ENCODE measurements around the gene S100A12.

Gene S100A12

DNA sequence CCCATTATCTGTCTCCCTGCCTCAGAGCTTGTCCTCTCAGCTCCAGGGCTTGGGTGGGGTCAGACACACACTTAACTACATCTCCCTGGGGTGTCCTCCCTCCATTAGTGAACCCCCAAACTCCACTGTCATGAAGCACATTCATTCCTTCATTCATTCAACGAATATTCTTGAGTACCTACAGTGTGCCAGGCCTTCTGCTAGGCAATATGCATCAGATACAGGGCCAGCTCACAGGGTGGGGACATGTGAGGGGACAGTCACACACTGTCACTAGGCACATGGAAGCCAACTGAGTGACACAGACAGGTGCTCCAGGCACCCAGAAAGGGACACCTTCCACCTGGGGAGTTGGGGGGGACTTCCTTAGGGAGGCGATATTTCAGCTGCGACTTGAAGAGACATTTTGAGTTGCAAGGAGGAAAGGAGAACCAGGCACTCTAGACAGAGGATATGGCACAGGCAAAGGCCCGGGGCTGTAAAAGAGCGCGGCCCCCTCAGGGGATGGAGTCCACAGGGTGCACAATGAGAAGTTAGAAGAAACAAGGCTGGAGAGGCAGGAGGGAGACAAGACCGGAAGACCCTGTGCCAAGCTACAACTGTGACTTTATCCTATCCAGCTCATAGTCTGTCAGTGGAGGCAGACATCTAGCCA is 24.1 kb upstream of the S100A12 start:
- DNase-seq (ENCODE audit: low read depth): no peak
- H3K4me3 ChIP-seq (ENCODE audit: low read depth, low read length): no peak overlapping the region
- TF ChIP-seq, protein P1, sequence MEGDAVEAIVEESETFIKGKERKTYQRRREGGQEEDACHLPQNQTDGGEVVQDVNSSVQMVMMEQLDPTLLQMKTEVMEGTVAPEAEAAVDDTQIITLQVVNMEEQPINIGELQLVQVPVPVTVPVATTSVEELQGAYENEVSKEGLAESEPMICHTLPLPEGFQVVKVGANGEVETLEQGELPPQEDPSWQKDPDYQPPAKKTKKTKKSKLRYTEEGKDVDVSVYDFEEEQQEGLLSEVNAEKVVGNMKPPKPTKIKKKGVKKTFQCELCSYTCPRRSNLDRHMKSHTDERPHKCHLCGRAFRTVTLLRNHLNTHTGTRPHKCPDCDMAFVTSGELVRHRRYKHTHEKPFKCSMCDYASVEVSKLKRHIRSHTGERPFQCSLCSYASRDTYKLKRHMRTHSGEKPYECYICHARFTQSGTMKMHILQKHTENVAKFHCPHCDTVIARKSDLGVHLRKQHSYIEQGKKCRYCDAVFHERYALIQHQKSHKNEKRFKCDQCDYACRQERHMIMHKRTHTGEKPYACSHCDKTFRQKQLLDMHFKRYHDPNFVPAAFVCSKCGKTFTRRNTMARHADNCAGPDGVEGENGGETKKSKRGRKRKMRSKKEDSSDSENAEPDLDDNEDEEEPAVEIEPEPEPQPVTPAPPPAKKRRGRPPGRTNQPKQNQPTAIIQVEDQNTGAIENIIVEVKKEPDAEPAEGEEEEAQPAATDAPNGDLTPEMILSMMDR (conservative IDR thresholded peaks at IDR 0.05; ENCODE audit: low read depth, low read length): no peak

DNA sequence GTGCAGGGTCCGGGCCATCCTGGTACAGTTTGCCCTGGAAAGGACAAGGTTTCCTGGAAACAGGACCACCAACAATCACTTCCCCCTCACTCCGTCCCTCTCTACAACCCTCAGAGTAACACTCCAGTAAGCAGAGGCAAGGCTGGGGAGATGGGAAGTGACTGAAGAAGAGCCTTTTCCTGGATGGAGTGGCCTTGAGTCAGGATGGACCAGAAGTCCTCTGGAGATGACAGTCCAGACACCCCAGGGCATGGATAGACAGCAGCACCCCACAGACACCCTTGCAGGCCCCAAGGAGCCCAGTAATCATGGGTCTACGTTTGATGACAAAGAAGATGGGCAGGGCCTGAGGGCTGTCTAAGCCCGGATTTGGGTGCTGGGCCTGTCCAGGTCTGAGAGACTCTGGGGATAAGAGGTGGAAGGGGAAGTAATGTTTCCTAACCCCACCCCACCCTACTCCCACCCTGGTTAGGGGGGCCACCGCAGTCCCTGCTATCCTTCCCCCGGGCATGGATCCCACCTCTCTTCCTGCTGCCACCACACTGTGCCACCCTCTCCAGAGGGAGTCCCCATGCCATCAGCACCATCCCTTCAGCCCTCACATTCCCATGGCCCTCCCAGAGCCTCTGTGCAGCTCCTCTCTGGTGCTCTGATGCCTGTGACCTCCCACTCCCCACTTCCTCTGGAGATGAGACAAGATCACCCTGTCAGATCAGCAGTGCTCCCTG is 22.7 kb upstream of the S100A12 start:
- no peak for DNase-seq (ENCODE audit: low read depth)
- no peak overlapping the region for H3K4me3 ChIP-seq (ENCODE audit: low read depth, low read length)
- TF ChIP-seq, protein P1 (conservative IDR thresholded peaks at IDR 0.05; ENCODE audit: low read depth, low read length): no peak

DNA sequence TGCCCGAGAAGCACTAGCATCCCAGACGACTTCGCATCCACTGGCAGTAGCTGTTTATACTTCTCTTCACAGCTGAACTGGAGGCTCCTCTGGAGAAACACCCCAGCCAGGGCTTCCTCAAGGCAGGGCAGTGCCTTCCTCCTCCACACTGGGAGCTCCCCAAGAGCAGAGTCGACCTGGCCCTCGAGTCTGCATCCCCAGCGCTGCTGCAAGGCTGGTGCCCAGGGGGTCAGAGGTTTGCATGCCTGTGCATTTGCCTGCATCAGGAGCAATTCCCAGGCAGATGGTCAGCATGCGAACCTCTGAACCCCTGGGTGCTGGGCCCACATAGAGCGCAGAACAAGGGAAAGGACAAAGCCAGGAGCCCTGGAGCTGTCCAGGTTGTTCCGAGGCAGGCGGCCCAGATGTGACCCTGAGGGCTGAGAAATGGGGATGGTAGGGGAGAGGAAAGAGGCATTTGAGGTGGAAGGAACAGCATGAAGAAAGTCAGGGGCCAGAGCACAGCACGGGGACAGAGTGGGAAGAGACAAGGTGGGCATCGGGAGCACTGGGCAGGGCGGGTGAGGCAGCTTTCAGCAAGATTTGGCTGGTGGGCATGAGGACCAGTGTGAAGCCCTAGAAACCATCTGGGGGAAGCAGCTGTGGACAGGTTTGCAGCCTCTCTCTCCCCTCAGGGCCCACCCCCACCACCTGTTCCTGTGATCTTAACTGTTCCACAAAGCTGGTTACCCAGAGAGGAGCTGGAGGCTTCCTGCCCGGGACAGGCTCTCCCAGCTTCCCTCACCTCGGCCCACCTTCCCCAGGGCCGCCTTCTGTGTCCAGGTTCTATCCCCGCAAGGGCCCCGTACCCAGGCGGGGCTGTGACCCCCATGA is 21.9 kb upstream of the S100A12 start:
- DNase-seq (ENCODE audit: low read depth): no peak
- TF ChIP-seq, protein P1 (conservative IDR thresholded peaks at IDR 0.05; ENCODE audit: low read depth, low read length): no peak
- H3K4me3 ChIP-seq (ENCODE audit: low read depth, low read length): no peak overlapping the region

DNA sequence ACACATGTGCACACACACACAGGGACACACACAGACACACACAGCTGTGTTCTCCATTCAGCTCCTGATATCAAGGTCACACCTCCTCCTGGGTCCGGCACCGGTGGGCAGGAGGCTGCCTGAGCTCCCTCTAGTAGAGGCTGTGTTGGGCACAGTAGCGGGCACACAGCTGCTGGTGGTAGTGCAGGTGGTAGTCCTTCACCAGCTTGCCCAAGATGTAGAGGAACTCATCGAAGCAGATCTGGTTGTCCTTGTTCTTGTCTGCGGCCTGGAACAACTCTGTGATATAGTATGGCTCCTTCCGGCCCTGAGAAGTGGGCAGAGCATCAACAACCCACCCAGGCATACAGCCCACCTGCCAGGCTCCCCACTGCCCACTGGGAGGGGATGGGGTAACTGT is 21.0 kb upstream of the S100A12 start:
- no peak overlapping the region for H3K4me3 ChIP-seq (ENCODE audit: low read depth, low read length)
- TF ChIP-seq, protein P1 (conservative IDR thresholded peaks at IDR 0.05; ENCODE audit: low read depth, low read length): no peak
- no peak for DNase-seq (ENCODE audit: low read depth)

DNA sequence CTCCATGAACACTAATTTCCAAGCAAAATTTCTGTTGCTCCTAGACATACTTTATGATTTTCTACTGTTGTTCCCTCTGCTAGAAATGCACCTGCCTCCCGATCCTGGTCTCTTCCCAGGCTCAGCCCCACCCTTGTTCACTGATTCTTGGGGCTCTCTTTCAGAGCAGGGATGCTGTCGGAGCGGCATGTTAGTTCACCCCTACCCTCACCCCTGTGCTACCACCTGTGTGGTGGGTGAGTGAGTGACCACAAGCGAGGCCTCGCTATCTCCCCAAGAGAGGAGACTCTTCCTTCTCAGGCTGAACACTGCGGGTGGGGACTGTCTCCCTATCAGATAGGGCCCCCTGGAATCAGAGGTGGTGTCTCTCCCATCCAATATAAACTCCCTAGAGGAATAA is 20.4 kb upstream of the S100A12 start:
- no peak for DNase-seq (ENCODE audit: low read depth)
- TF ChIP-seq, protein P1 (conservative IDR thresholded peaks at IDR 0.05; ENCODE audit: low read depth, low read length): no peak
- H3K4me3 ChIP-seq (ENCODE audit: low read depth, low read length): no peak overlapping the region

DNA sequence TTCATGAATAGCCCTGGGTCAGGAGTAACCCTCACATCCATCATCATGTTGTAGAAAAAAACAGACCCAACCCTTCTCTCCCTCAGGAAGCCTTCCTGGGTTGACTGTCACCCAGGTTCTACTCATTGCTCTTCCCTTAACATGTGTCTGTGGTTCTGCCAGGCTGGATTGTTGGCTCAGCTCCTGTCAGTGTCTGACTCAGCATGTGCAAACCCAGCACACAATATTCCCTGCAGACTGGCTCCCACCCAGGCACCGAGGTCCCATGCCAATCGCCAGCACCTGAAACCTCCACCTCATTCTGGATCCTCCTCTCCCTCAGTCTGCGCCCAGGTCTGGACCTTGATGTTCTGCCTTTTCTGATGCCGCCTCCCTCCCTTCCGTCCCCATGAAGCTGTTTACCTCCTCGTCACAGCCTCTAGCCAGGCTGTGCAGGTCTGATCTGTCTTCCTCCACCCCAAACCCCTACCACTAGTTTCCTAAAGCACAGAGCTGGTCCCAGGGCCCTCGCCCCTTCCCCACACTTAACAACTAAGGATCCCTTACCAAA is 19.8 kb upstream of the S100A12 start:
- no peak for DNase-seq (ENCODE audit: low read depth)
- TF ChIP-seq, protein P1 (conservative IDR thresholded peaks at IDR 0.05; ENCODE audit: low read depth, low read length): no peak
- H3K4me3 ChIP-seq (ENCODE audit: low read depth, low read length): no peak overlapping the region

All from choroid plexus epithelial cell (primary cell).